AG09319 (cell line): ENCODE measurements around the gene SLC29A2.
A peak's percentile ranks its signal among the peaks of the same experiment; 100 is the strongest.

ENCODE experiments used
- DNase-seq: peaks from one replicate; pipeline ENCODE4 v3.0.0-alpha.2; 2010; ENCODE audit warnings: low read depth; ENCODE audit errors: extremely low read depth
- CTCF ChIP-seq: IDR thresholded peaks from 2 replicates; pipeline ENCODE4 v1.5.1; 2011; ENCODE audit warnings: low read depth, mild to moderate bottlenecking, inconsistent platforms, low read length, moderate library complexity

SLC29A2 gene

DNA sequence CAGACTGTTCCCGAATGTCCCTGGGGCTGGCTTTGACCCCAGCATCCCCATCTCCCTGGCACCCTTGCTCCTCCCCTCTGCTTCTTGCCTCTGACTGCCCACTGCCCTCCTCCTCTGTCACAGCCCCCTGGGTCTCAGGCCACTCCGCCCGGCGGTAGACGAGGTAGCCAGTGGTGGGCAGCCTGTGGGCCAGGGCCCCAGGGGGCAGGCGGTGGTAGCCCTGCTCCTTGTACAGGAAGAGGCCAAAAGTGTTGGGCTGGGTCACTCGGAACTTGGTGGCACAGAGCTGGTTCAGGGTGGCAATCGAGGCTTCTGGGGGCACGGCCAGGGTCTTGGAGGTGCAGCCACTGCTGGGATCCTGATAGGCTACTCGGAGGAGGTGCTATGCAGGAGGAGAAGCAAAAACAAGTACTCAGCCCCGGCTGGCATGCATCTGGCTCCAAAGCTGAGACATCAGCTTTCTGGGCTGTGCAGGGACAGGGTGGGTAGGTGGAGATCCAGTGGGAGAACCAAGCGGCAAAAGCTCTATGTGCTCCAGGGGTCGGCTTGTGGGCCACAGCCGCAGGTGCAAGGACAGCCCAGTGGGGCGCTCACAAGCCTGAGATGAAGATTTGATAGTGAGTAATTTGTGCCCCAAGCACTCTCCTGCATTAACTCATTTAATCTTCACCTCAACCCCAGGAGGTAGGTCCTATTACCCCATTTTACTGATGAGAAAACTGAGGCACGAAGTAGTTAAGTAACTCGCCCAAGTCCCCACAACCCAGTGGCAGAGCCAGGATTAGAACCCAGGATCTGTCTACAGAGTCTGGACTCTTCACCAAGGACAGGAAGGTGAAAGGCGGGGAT, 39.0 kb downstream of the SLC29A2 start:
- no peak for TF ChIP-seq CTCF
- DNase-seq, result no peak

GRCh38 chr11:66331542-66332370, 39.8 kb downstream of the SLC29A2 start:
- DNase-seq, result no peak
- no peak for TF ChIP-seq CTCF

- TF ChIP-seq CTCF, result no peak
- no peak for DNase-seq
These were observed 40.6 kb downstream of the SLC29A2 start for GRCh38 chr11:66330931-66331330.

DNA sequence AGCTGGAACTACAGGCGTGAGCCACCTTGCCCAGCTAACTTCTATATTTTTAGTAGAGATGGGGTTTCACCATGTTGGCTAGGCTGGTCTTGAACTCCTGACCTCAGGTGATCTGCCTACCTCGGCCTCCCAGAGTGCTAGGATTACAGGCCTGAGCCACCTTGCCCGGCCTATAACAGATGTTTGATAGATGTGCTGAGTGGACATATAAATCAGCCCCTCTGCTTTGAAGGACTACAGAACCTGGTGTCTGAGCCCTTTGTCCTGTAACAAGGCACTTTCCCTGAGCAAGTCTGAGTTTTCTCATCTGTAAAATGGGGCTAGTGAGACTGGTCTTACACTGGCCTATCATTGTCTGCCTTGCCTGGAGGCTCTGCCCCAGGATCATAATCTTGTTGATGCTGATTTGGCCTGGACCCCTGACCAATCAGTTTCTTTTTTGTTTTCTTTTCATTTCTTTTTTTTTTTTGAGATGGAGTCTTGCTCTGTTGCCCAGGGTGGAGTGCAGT, 42.3 kb downstream of the SLC29A2 start:
- TF ChIP-seq CTCF, result no peak
- DNase-seq, result no peak

DNA sequence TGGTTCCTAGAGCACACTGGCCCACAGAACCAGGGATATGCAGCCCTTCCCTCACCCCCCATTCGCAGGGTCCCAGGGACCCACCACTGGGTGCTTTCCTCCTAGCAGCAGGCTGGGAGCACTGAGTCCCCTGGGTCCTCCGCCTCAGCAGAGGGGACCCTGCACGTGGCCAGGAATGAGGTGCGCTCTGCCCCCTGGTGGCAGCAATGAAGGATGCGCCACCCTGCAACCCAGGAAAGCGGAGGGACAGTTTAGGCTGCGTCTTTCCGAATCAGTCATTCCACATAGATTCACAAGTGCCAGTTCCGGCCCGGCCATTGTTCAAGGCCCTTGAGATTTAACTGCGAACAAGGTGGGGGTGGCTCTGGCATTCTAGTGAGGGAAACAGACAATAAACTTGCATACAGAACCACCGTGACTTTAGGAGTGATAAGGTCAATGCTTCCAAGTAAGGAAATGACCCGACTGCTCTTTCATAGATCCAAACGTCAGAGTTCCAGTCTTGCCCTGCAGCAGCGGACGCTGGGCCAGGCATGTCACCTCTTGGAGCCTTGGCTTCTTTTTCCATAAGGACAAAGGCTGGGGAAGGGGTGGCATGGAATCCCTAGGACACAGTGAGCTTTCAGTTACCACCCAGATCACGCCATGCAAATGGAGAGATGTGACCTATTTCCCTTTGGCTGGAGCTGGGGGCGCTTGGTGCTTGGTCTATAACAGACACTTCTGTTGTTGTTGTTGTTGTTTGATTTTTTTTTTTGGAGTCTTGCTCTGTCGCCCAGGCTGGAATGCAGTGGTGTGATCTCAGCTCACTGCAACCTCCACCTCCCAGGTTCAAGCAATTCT, 43.0 kb downstream of the SLC29A2 start:
- TF ChIP-seq CTCF, result peak; percentile 91
- no peak for DNase-seq

GRCh38 chr11:66328031-66328301, 43.6 kb downstream of the SLC29A2 start:
- DNase-seq, result no peak
- TF ChIP-seq CTCF, result no peak
